Suppressor macrophage treated with lipopolysaccharide for 1 hour (primary cell): ENCODE data around the gene TAMALIN.
"Not testable (repeated sequence)": the region's sequence is repeated elsewhere in the genome, so short reads cannot be mapped to it uniquely, and the experiment has no call there.

Source experiments
- DNase-seq, 3 donors: peaks; one replicate each; pipeline ENCODE4 v3.0.0-alpha.2; 2020 to 2022

The TAMALIN gene

GRCh38 chr12:52006726-52007157 is at the start of gene TAMALIN:
Gene TAMALIN, plus strand, starts transcription at chr12:52006946. Its CDS starts 74 bp downstream, at chr12:52007020.
- peak; percentile 50 to 69 (median 53) for DNase-seq

GRCh38 chr12:51958542-51958941 is 48.2 kb upstream of the TAMALIN start:
- no peak for DNase-seq

- DNase-seq: no peak
Measured at GRCh38 chr12:51959211-51959610, 47.5 kb upstream of the TAMALIN start.

GRCh38 chr12:51959921-51960320 is 46.8 kb upstream of the TAMALIN start:
- no peak for DNase-seq

GRCh38 chr12:51960488-51960887 is 46.3 kb upstream of the TAMALIN start:
- DNase-seq: no peak

- DNase-seq: no peak
Measured at GRCh38 chr12:51960890-51961289, 45.9 kb upstream of the TAMALIN start.

GRCh38 chr12:51961834-51962233 is 44.9 kb upstream of the TAMALIN start:
- DNase-seq: no peak

GRCh38 chr12:51962737-51963136 is 44.0 kb upstream of the TAMALIN start:
- DNase-seq: no peak

GRCh38 chr12:51963477-51963876 is 43.3 kb upstream of the TAMALIN start:
- DNase-seq: no peak

GRCh38 chr12:51969643-51970042 is 37.1 kb upstream of the TAMALIN start:
- no peak for DNase-seq

- DNase-seq: no peak
Measured at GRCh38 chr12:51970904-51971646, 35.7 kb upstream of the TAMALIN start.

GRCh38 chr12:51971679-51972421 is 34.9 kb upstream of the TAMALIN start:
- peak; percentile 50 to 74 (median 62) for DNase-seq

- no peak for DNase-seq
Measured at GRCh38 chr12:51972422-51972812, 34.3 kb upstream of the TAMALIN start.

- DNase-seq: peak; percentile 91 to 99 (median 97)
Measured at GRCh38 chr12:51972849-51973273, 33.9 kb upstream of the TAMALIN start.

GRCh38 chr12:51973560-51973959 is 33.2 kb upstream of the TAMALIN start:
- no peak for DNase-seq

- peak in 2 of 3 donors; percentile 40 to 51 for DNase-seq
Measured at GRCh38 chr12:51974646-51975045, 32.1 kb upstream of the TAMALIN start.

GRCh38 chr12:51975196-51975595 is 31.6 kb upstream of the TAMALIN start:
- DNase-seq: no peak

GRCh38 chr12:51976376-51977160 is 30.2 kb upstream of the TAMALIN start:
- peak; percentile 60 to 77 (median 72) for DNase-seq

GRCh38 chr12:51977320-51977753 is 29.4 kb upstream of the TAMALIN start:
- DNase-seq: no peak

GRCh38 chr12:51979306-51979705 is 27.4 kb upstream of the TAMALIN start:
- not testable (repeated sequence) for DNase-seq

GRCh38 chr12:51980051-51980808 is 26.5 kb upstream of the TAMALIN start:
- peak; percentile 75 to 86 (median 82) for DNase-seq

- peak in 1 of 3 donors; percentile 39 for DNase-seq
Measured at GRCh38 chr12:51980809-51981127, 26.0 kb upstream of the TAMALIN start.

- DNase-seq: no peak
Measured at GRCh38 chr12:51984657-51985056, 22.1 kb upstream of the TAMALIN start.
